Ovary (tissue), 3 donors: ENCODE data around the gene GREB1L.

ENCODE experiments used
- CTCF ChIP-seq, 3 donors: fragments of 450-650 bp in 2 of 3; fragments of 200-600 bp in 1 of 3; IDR thresholded peaks; one replicate each; pipeline versions ENCODE4 v1.5.1 to v1.8.0; 2016 to 2022; ENCODE audit warnings: antibody characterized with exemption in 3 of 3, mild to moderate bottlenecking in 1 of 3
- POLR2A ChIP-seq: fragments of 450-650 bp; IDR thresholded peaks from one replicate; pipeline ENCODE4 v1.6.1; 2017; ENCODE audit warnings: antibody characterized with exemption, mild to moderate bottlenecking, moderate library complexity
- donor health status: DM: no; HTN: no; CAD: no.

- no peak for TF ChIP-seq POLR2A
- no peak for TF ChIP-seq CTCF (IDR thresholded peaks at IDR 0.05)
Measured at GRCh38 chr18:21306368-21306767, 64.3 kb downstream of the GREB1L start.
